ENCODE results near the gene TBC1D4.

TBC1D4 gene

DNA sequence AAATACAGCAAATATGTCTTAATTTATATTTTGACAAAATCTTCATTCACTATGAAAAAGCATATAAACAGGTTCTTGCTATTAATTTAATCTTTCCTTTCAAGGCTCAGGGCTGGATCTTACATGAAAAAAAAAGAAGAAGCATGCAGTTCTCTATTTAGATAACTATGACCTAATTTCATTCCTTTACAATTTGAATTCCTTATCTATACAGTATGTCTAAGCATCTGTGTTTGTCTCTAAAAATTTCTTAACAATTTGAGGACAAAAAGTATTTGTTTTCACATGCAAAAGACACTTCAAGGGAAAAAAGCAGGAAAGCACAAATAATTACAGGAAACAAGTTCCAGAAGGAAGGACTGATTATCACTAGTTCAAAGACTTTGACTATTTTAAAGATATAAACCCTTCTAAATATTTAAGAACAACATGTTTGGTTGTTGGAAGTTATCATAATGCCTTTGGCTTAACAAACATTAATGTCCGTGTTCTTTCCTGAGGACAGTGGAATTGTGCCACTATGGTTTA is 157.5 kb downstream of the TBC1D4 start:
- no peak for DNase-seq (ENCODE audit: low read depth)
- no peak overlapping the region for H3K4me3 ChIP-seq (ENCODE audit: low read length)
- TF ChIP-seq, protein P1, sequence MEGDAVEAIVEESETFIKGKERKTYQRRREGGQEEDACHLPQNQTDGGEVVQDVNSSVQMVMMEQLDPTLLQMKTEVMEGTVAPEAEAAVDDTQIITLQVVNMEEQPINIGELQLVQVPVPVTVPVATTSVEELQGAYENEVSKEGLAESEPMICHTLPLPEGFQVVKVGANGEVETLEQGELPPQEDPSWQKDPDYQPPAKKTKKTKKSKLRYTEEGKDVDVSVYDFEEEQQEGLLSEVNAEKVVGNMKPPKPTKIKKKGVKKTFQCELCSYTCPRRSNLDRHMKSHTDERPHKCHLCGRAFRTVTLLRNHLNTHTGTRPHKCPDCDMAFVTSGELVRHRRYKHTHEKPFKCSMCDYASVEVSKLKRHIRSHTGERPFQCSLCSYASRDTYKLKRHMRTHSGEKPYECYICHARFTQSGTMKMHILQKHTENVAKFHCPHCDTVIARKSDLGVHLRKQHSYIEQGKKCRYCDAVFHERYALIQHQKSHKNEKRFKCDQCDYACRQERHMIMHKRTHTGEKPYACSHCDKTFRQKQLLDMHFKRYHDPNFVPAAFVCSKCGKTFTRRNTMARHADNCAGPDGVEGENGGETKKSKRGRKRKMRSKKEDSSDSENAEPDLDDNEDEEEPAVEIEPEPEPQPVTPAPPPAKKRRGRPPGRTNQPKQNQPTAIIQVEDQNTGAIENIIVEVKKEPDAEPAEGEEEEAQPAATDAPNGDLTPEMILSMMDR (conservative IDR thresholded peaks at IDR 0.05; ENCODE audit: low read length): no peak

DNA sequence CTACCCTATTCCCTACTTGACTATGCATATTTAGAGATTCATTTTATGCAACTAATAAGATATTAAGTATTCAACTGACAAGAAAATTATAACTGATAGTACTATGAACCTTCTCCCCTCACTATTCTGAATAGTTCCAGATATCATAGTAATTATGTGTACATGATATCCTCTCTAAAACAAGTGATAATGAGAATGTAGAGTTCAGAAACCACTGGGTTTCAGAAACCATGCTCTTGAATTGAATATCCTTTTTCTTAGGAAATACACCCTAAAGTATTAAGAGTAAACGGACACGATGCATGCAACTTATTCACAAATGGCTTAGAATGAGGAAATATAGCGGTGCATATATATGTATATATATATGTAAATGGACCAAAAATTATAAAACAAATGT is 160.9 kb downstream of the TBC1D4 start:
- TF ChIP-seq, protein P1 (conservative IDR thresholded peaks at IDR 0.05; ENCODE audit: low read length): no peak
- H3K4me3 ChIP-seq (ENCODE audit: low read length): no peak overlapping the region
- no peak for DNase-seq (ENCODE audit: low read depth)

DNA sequence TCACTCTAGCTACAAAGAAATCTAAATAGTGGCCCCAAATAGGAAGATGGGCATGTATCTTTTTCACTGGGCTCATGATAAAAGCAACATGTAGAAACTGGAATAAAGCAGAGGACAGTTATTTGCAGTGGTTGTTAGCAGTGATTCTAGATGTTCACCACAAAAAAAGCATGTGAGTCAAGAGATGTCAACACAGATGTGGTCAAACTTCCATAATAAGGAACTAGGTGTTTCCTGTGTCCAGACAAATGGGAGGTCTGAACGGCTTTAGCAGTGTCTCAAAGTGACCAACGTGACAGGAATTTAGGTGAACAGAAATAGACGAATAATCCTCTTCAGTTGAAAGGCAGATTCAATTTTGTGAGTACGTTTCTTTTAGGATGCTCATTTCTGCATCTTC is 162.7 kb downstream of the TBC1D4 start:
- DNase-seq (ENCODE audit: low read depth): no peak
- no peak overlapping the region for H3K4me3 ChIP-seq (ENCODE audit: low read length)
- TF ChIP-seq, protein P1 (conservative IDR thresholded peaks at IDR 0.05; ENCODE audit: low read length): no peak

DNA sequence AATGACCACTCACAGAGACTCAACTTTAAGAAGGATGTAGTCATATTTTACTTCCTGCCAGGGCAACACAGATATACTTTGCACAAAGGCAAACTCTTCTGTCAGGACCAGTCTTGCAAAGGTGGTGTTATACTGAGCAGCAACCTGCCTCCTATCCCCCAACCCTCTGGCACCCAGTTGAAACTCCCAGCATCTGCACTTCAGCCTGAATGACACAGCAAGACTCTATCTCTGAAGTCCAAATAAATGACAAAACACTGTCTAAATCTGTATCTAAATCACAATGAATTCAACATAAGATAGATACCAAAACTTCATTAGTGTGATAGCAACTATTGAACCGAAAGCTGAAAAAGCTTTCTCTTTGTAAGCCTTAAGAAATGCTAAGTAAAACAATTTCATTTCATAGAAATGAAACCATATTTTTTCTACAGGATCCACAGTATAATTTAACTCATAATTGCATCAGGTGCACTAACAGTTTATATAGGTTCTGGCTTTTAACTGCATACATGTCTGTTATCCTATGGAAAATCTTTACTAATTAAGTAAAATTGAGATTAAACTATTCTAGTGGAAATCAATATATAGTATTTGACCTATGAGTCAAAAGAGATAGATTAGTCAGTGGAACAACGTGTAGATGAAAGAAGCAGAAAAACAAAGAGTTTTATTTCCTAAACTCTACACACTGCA is 163.7 kb downstream of the TBC1D4 start:
- H3K4me3 ChIP-seq (ENCODE audit: low read length): no peak overlapping the region
- DNase-seq (ENCODE audit: low read depth): no peak
- TF ChIP-seq, protein P1 (conservative IDR thresholded peaks at IDR 0.05; ENCODE audit: low read length): no peak

DNA sequence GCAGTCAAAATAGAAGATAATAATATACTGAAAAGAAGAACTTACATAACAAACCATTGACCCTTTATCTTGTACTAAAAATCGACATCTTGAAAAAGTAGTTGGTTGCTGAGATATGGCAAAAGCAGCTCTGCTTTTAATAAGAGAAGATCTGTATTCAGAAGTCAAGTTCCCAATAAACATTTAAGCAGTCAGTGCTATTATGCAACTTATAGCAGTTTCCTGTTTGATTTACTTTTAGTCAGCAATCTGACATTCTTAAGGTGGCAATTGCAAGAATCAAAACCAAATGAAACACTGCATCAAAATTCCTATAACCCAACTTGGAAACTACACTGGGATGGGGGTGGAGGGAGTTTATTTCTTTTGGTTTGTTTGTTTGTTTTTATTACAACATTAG is 165.5 kb downstream of the TBC1D4 start:
- DNase-seq (ENCODE audit: low read depth): peak; percentile 41
- no peak overlapping the region for H3K4me3 ChIP-seq (ENCODE audit: low read length)
- TF ChIP-seq, protein P1 (conservative IDR thresholded peaks at IDR 0.05; ENCODE audit: low read length): no peak

DNA sequence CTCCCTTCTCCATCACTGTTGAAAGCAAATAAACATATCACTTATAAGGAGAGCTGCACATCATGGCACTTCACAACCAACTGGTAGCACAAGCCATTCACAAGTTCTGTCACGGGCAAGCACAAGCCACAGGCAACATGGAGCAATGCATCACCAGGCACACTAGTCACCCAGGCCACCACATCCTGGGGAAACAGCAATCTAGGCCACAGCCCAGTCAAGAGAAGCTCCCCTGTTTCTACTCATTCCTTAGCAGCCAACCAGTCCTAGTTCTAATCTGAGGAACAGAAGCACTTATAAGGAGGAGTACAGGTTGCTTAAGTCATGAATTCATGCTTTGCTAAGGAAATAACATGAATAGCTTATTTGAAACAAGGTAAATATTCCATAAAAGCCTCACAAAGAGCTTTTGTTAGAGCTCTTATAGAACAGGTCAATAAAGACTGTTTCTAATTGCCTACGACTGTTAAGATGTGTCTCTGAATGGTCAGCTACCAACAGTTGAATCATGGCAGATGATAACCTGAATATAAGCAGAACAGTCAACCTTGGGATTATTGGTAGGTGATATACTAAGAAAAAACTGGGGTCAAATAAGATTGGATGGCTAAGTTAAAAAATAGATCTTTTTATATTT is 169.0 kb downstream of the TBC1D4 start:
- no peak overlapping the region for H3K4me3 ChIP-seq (ENCODE audit: low read length)
- no peak for DNase-seq (ENCODE audit: low read depth)
- TF ChIP-seq, protein P1 (conservative IDR thresholded peaks at IDR 0.05; ENCODE audit: low read length): no peak

Data from AG10803 (cell line).